Cardiac fibroblast (primary cell): Measurements from ENCODE around the gene KDM4F.

Experiments used
- DNase-seq, 2 donors: peaks; one replicate each; pipeline versions ENCODE4 v3.0.0 to v3.0.0-alpha.2; 2010; ENCODE audit warnings: low read depth in 2 of 2
- H3K4me3 ChIP-seq, 2 donors: replicated peaks in 1 of 2; 1 replicate in 1 of 2; 2 replicates in 1 of 2; pipeline ENCODE4 v1.5.1; 2011; ENCODE audit warnings: low read depth in 2 of 2, low read length in 2 of 2, mild to moderate bottlenecking in 2 of 2, moderate library complexity in 1 of 2
- TF ChIP-seq, protein P1 (sequence below): IDR thresholded peaks from one replicate; pipeline ENCODE4 v1.5.1; 2011; ENCODE audit warnings: low read depth, mild to moderate bottlenecking, low read length, inconsistent platforms

Gene KDM4F

DNA sequence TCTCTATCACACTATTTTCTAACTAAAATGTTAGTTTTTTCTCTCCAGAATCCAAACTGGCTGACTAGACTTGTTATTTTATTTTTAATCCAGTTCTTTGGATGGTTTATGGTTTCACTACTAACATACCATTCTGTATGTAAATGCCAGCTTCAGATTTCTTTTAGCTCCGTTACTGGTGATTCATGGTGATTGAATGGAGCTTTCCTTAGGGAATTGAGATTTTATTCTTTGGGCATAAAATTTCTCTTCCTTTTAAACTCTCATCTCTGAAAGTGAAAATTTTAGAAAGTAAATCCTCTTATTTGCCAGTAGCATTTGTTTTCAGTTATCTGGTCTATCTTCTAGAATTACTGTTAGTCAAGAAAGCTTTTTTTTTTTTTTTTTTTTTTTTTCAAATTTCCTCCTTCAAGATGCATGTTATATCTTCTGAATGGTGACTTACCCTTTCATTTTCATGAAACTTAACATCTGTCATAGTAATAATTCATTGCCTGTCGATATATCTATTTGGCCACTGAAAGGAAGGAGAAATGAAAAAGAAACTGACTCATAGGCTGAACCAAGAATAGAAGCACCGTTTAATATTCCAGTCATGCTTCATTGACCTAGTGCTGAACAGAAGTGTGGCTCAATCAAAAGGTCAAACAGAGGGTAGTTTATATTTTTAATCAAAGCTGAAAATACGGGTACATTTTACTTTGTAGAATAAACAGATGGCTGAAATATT, 46.8 kb downstream of the KDM4F start:
- TF ChIP-seq, protein P1, sequence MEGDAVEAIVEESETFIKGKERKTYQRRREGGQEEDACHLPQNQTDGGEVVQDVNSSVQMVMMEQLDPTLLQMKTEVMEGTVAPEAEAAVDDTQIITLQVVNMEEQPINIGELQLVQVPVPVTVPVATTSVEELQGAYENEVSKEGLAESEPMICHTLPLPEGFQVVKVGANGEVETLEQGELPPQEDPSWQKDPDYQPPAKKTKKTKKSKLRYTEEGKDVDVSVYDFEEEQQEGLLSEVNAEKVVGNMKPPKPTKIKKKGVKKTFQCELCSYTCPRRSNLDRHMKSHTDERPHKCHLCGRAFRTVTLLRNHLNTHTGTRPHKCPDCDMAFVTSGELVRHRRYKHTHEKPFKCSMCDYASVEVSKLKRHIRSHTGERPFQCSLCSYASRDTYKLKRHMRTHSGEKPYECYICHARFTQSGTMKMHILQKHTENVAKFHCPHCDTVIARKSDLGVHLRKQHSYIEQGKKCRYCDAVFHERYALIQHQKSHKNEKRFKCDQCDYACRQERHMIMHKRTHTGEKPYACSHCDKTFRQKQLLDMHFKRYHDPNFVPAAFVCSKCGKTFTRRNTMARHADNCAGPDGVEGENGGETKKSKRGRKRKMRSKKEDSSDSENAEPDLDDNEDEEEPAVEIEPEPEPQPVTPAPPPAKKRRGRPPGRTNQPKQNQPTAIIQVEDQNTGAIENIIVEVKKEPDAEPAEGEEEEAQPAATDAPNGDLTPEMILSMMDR = no peak
- peak; percentile 60 to 79 for DNase-seq
- no peak overlapping the region for H3K4me3 ChIP-seq

DNA sequence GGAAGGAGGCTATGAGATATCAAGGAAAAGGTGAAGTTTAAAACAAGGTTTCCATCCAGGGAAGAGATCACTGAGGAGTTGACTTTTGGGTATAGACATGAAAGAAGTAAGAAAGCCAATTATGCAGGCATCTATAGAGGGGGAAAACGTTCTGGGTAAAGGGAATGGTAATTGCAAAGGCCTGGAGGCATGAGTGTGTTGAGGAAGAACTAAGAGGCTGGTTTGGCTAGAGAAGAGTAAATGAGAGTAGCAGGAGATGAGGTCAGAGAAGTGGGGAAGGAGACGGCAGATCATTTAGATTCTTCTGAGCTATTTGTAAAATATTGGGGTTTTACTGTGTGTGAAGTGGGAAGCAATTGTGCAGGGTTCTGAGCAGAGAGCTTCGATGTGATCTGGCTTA, 48.0 kb downstream of the KDM4F start:
- no peak overlapping the region for H3K4me3 ChIP-seq
- TF ChIP-seq, protein P1 = no peak
- DNase-seq = no peak

DNA sequence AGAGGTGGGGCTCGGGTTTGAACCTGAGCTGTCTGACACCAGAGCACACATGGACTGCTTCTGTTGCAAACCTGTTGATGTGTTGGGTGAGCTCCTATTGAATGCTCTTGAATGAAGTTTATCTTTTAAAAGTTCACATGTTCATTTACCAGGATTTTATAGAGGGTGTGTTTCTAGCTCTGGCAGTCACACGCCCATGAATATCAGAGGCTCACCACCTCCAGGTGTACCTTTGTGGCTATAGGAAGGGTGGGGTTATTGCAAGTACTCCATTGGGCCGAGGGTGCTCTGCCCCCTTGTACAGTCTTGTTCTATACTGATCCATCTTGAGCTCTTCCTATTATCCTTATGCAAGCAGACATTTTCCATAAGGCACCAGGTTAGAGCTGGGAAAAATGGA, 49.6 kb downstream of the KDM4F start:
- DNase-seq = no peak
- H3K4me3 ChIP-seq = no peak overlapping the region
- TF ChIP-seq, protein P1 = no peak

DNA sequence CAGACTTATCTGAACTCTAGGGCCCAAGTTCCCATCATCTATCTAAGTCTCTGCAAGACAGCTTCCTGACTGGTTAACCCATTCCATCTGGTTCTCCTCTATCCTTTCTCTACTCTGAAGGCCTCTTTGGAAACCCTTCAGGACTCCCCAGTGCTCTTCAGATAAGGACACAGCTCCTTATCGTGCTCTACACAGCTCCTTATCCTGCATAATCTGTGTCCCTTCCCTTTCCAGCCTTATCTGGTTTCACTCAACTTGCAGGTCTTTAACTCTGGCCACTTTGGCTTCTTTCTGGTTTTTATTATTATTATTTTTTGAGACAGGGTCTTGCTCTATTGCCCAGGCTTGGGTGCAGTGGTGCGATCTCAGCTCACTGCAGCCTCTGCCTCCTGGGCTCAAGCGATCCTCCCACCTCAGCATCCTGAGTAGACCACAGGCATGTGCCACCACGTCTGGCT, 51.0 kb downstream of the KDM4F start:
- TF ChIP-seq, protein P1 = no peak
- no peak for DNase-seq
- no peak overlapping the region for H3K4me3 ChIP-seq
